HUES64 (cell line): ENCODE results near the gene CA5A.

Experiments used
- H3K27ac ChIP-seq: 2 replicates; pipeline ENCODE4 v1.7.0; 2013; ENCODE audit warnings: low read depth, low read length, inconsistent platforms
- H3K27me3 ChIP-seq: 2 replicates; pipeline ENCODE4 v1.6.1; 2013; ENCODE audit warnings: mild to moderate bottlenecking, low read length; ENCODE audit not compliant: insufficient read depth
- H3K36me3 ChIP-seq: 2 replicates; pipeline ENCODE4 v1.6.1; 2013; ENCODE audit warnings: mild to moderate bottlenecking, low read length; ENCODE audit not compliant: insufficient read depth
- H3K4me1 ChIP-seq: 2 replicates; pipeline ENCODE4 v1.6.1; 2013; ENCODE audit warnings: mild to moderate bottlenecking, low read length, moderate library complexity; ENCODE audit not compliant: insufficient read depth
- H3K4me3 ChIP-seq: 2 replicates; pipeline ENCODE4 v1.5.1; 2013; ENCODE audit warnings: mild to moderate bottlenecking, low read length, moderate library complexity
- H3K9ac ChIP-seq: 2 replicates; pipeline ENCODE4 v1.6.1; 2013; ENCODE audit warnings: mild to moderate bottlenecking, low read depth, low read length
- H3K9me3 ChIP-seq: 2 replicates; pipeline ENCODE4 v1.6.1; 2013; ENCODE audit warnings: low read depth, low read length; ENCODE audit not compliant: insufficient read depth
- WGBS: fragments of 150-250, 120-280 bp; methylation state at CpG from one replicate; pipeline ENCODE4 v1.1.7; 2013; ENCODE audit warnings: missing lambda C conversion rate; 5-methylcytosine and 5-hydroxymethylcytosine counted together

CA5A gene

DNA sequence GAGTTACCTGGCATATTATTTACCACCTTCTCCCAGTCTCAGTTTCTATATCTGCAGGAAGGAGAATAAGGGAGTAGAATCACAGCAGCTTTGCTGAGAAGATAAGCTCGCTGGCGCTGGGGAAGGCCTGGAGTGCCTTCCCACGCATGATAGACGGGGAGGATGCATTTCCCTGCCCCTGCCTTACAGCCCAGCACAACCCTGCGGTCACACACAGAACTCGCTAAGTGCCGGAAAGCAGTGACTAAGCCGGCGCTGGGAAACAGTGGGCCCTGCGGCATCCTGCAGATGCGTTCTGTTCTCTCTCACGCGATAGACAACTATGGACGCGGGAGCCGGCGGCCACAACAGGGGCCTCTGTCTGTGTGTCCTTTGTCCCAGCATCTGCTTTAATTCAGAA lies 4.8 kb downstream of the CA5A start:
- Histone ChIP-seq H3K36me3 (no peaks in the 10 kb centered on the region), H3K4me1 (no peaks in the 10 kb centered on the region), H3K27ac (no peak overlapping the region), H3K9ac (no peak overlapping the region), H3K27me3 (no peaks in the 10 kb centered on the region), H3K4me3 (no peak overlapping the region), H3K9me3 (no peaks in the 10 kb centered on the region)
- WGBS: 94% methylated on average over 17 of the region's 17 CpGs

DNA sequence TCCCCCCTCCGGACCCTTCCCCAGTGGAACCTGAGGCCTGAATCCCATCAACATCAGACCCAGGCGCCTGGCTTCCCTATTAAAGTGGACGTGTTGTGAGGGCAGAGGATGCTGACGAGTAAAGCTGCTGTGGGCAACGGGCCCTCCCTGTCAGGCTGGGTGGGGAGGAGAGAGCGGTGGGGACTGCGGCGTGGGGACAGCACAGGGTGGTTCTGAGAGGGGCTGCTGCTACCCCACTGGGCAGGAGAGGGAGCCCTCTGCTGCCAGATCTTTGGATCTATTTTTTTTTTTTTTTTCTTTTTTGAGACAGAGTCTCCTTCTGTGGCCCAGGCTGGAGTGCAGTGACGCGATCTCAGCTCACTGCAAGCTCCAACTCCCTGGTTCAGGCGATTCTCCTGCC lies 5.9 kb downstream of the CA5A start:
- H3K9ac ChIP-seq: no peak overlapping the region
- WGBS: 78% methylated on average over 11 of the region's 11 CpGs
- no peak overlapping the region for H3K4me3 ChIP-seq
- H3K27ac ChIP-seq: no peak overlapping the region
- no peaks in the 10 kb centered on the region for H3K36me3 ChIP-seq
- H3K9me3 ChIP-seq: no peaks in the 10 kb centered on the region
- H3K4me1 ChIP-seq: no peaks in the 10 kb centered on the region
- no peaks in the 10 kb centered on the region for H3K27me3 ChIP-seq

DNA sequence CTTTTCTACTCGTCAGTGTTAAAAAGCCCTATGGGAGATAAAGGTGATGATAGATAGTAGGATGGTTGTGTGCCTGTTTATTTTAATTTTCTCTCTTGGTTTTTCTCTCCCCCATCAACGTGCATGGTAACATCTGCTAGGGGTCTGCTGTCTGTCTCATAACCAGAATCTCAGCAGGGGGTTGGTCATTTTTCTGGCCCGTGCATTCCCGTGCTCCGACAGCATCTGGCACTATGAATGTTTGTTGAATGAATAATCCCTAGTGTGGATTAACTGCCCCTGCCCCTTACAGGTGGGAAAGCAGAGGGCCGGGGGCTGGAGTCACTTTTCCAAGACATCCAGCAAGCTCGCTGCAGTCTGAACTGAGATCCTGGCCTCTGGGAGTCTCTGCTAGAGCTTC lies 6.3 kb downstream of the CA5A start:
- Histone ChIP-seq H3K27ac (no peak overlapping the region), H3K36me3 (no peaks in the 10 kb centered on the region), H3K27me3 (no peaks in the 10 kb centered on the region), H3K4me3 (no peak overlapping the region), H3K9ac (no peak overlapping the region), H3K9me3 (no peaks in the 10 kb centered on the region), H3K4me1 (no peaks in the 10 kb centered on the region)
- WGBS: 96% methylated on average over 7 of the region's 7 CpGs

DNA sequence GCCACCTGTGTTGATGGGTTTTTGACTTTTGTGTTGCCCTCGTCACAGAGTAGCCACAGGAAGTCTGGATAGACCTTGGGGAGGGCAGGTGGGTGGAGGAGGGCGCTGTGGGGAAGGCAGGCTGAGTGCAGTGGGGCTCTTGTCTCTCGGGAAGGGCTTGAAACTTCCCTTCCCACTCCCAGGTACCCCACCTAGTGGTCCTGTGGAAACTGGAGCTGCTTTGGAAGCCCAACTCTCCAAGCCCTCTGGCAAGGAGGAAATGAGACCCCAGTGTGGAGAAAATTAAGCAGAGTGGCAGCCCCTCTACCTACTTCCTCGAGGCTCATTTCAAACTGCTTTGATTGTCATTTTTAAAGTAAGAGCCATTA lies 9.2 kb downstream of the CA5A start:
- no peaks in the 10 kb centered on the region for H3K27me3 ChIP-seq
- H3K9ac ChIP-seq: no peak overlapping the region
- H3K9me3 ChIP-seq: no peaks in the 10 kb centered on the region
- 66% methylated on average over 2 of the region's 4 CpGs for WGBS
- H3K4me3 ChIP-seq: no peak overlapping the region
- peaks cover 3% of the 10 kb centered on the region; the same call in 1 of the 2 replicates for H3K4me1 ChIP-seq
- H3K36me3 ChIP-seq: no peaks in the 10 kb centered on the region
- H3K27ac ChIP-seq: no peak overlapping the region

DNA sequence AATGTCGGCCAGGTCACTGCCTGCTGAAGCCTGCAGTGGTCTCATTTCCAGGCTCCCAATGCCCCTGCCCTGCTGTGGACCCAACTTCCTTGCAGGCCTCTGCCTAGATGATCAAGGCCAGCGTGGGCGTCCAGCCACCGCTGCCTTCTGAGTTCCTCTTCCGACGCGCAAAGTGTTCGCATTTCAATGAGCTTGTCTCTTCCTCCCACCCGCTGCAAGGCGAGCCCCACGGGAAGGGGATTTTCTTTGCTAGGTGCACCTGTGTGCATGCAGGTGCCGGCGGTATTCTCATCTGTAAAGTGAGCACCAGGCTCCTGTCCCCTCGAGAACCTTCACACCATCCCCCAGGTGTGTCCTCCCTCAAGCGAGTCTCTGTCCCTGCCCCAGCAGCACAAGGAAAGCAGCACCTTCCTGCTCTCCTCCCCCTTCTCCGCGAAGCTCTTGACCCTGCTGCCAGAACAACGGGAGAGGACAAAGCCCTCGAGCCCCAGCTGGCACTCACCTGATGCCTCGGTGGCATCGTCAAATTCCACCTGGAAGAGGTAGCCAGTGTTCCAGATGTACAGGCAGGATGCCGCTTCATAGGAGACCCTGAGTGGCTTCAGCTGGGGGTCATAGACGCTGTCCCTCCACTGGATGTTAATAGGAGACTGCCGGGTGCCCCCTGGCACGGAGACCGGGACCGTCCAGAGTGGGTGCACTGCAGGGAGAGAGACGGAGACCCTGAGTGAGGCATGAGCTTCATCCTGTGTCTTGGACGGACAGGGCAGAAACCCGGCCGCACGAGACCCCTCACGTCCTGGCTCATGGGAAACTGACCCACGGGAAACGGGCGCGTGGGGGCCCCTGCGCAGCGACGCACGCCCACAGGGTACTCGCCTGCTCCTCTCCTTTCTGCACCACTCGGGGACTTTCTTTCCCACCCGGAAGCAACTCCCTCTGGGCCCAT lies 9.8 kb downstream of the CA5A start:
- H3K4me3 ChIP-seq: no peak overlapping the region
- no peaks in the 10 kb centered on the region for H3K9me3 ChIP-seq
- peaks cover 3% of the 10 kb centered on the region; the same call in 1 of the 2 replicates for H3K4me1 ChIP-seq
- H3K36me3 ChIP-seq: no peaks in the 10 kb centered on the region
- no peak overlapping the region for H3K27ac ChIP-seq
- H3K9ac ChIP-seq: no peak overlapping the region
- WGBS: 86% methylated on average over 44 of the region's 44 CpGs
- no peaks in the 10 kb centered on the region for H3K27me3 ChIP-seq

DNA sequence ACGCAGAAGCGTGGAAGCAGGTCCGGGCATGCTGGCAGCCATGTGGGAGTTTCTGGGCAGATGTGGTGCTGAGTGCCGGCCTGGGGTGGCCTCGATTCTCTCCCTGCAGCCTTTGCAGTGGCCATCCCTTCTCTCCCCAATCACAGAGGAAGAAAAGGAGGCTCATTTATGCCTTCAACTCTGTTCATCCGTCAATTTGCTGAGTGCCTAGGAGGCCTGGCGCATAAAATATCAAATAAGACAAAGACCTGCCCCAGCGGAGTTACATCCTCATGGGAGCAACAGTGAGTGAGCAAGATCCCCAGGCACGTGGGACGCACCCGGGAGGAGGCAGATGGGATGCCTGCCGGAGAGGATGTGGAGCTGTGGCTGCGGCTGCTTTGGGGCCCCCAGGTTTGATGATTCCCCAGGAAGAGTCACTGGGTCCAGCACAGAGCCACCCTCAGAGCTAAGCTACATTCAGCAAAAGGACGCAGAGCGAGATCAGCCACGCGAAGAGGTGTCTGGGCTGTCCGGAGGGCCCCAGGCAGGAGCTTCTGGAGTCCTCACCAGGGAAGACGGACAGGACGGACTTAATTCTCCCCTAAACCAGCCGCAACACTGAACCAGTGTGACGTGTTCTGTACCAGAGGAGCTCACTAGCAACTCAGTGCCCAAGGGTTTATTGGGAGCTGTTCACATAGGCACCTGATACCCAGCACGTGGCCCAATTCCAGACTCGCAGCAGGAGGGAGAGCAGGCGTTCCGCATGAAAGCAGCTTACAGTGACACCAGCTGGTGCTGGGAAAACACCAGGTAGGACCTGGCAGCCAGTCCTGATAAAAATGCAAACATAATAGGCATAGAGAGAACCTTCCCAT lies 11.3 kb downstream of the CA5A start:
- Histone ChIP-seq H3K4me3 (no peak overlapping the region), H3K9me3 (no peaks in the 10 kb centered on the region), H3K27me3 (no peaks in the 10 kb centered on the region), H3K9ac (no peak overlapping the region), H3K36me3 (no peaks in the 10 kb centered on the region), H3K4me1 (peaks cover 3% of the 10 kb centered on the region; the same call in 1 of the 2 replicates), H3K27ac (no peak overlapping the region)
- 89% methylated on average over 26 of the region's 26 CpGs for WGBS

DNA sequence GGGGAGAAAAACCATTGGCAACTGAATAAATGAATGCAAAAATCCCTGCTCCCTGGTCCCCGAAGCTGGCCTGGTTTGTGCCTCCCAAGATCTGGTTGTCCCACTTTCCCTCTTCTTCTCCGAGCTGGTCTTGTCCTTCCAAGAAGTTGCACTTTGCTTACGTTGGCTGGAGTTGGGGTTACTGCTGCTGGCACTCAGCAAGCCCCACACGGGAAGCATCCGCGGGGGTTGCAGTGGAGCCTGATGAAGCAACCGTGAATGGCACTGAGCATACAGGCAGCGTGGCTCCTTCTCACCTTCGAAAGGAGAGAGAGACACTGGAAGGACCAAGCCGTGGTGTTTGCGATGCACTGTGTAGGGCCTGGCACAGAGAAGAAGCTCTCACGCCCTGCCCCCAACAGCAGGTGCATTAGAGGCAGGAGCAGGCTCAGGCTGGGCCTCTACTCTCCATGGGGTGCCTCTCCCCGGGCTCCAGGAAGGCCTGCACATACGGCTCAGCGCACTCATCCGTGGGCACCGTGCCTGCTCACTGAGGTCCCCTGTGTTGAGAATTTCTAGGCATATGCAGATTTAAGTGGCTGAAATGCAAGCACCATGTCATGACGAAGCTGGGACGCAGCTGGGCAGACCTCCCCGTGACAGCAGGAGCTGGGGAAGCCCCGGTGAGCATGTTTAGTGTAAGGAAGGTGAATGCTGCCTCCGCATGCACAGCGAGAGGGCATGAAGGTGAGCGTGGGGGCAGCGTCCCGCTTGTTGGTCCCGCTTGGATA lies 12.1 kb downstream of the CA5A start:
- Histone ChIP-seq H3K9me3 (no peaks in the 10 kb centered on the region), H3K36me3 (no peaks in the 10 kb centered on the region), H3K4me3 (no peak overlapping the region), H3K9ac (no peak overlapping the region), H3K27me3 (no peaks in the 10 kb centered on the region), H3K4me1 (peaks cover 3% of the 10 kb centered on the region; the same call in 1 of the 2 replicates), H3K27ac (no peak overlapping the region)
- WGBS: 81% methylated on average over 27 of the region's 27 CpGs

DNA sequence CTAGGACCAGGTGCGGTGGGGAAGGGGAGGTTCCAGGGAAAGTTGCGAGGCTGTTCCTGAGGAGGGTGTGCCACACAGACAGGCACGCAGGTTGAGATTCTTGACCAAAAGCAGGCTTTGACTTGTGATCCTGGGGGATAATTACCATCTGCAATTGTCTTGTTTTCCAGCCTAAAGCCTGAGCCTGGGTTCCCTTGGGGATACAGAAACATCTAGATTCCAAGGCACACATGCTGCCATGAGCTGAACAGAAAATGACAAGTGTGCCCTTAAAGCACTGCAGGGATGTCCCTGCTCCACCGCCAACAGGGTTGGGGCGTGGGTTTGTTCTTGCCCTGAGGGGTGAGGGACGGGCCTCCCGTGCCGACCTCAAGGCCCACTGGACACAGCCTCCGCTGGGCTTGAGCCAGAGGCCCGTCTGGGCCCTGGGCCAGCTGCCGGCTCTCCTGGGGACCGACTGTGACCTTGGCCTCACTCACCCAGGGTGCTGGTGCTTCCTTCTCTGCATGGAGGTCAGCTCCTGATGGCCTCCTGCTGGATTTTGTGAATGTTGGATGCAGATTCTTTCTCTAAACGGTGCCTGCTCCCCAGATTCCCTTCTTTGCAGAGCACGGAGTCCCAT lies 14.0 kb downstream of the CA5A start:
- Histone ChIP-seq H3K27ac (no peak overlapping the region), H3K9ac (no peak overlapping the region), H3K4me3 (no peak overlapping the region), H3K4me1 (peaks cover 3% of the 10 kb centered on the region; the same call in 1 of the 2 replicates), H3K27me3 (no peaks in the 10 kb centered on the region), H3K9me3 (no peaks in the 10 kb centered on the region), H3K36me3 (no peaks in the 10 kb centered on the region)
- WGBS: 90% methylated on average over 14 of the region's 14 CpGs

DNA sequence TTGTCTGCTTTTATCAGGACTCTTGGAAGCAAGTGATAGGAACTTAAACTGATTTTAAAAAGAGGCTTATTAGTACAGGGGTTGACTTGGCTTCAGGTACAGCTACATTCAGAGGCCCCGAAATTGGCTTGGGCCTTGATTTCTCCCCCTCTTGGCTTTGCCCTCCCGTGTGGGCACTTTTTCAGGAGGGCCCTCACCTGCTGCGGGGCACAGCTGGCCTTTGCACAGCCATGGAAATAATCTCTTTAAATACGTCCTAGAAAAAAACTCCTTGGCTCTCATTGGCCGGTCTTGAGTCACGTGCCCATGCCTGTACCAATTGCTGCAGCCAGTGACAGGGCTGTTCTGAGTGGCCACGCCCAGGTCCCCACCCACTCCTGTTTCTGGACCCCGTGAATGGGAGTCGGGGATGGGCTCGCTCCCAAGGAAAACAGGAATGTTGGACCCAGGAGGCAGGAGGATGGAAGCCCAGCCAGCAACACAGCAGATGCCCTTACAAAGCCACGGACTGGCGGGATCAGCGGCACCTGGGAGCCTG lies 15.0 kb downstream of the CA5A start:
- no peaks in the 10 kb centered on the region for H3K27me3 ChIP-seq
- no peaks in the 10 kb centered on the region for H3K9me3 ChIP-seq
- no peak overlapping the region for H3K27ac ChIP-seq
- H3K4me1 ChIP-seq: peaks cover 3% of the 10 kb centered on the region; the same call in 1 of the 2 replicates
- no peak overlapping the region for H3K4me3 ChIP-seq
- no peak overlapping the region for H3K9ac ChIP-seq
- no peaks in the 10 kb centered on the region for H3K36me3 ChIP-seq
- 92% methylated on average over 13 of the region's 13 CpGs for WGBS

DNA sequence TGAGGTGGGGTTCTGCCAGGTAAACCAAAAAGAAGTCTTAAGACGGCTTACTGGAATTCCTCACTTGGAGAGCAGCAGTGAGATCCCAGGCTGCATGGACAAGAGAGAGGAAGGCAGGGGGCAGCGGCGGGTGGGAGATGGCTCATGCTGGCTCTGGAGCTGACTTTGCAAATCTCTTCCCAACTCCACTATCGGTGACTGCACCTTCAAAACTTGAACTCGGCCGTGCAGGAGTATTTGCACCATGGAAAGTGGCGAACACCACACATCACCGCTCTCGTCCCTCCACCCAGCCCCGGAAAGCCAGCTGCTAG lies 16.7 kb downstream of the CA5A start:
- Histone ChIP-seq H3K36me3 (no peaks in the 10 kb centered on the region), H3K9ac (no peak overlapping the region), H3K4me3 (no peak overlapping the region), H3K27me3 (no peaks in the 10 kb centered on the region), H3K27ac (no peak overlapping the region), H3K9me3 (no peaks in the 10 kb centered on the region), H3K4me1 (peaks cover 3% of the 10 kb centered on the region; the same call in 1 of the 2 replicates)
- 81% methylated on average over 10 of the region's 10 CpGs for WGBS
